B cell (primary cell): ENCODE results near the gene BTNL3.

Source experiments
- EZH2 ChIP-seq: IDR thresholded peaks from 2 replicates; pipeline ENCODE4 v1.6.1; 2012; ENCODE audit warnings: borderline replicate concordance, low read depth, mild to moderate bottlenecking, moderate library complexity, low read length; ENCODE audit not compliant: insufficient read depth, poor library complexity, severe bottlenecking
- TF ChIP-seq, protein P1 (sequence below): fragments of 200-600 bp; IDR thresholded peaks from one replicate; pipeline ENCODE4 v1.8.0; 2022; ENCODE audit warnings: antibody characterized with exemption, mild to moderate bottlenecking

DNA sequence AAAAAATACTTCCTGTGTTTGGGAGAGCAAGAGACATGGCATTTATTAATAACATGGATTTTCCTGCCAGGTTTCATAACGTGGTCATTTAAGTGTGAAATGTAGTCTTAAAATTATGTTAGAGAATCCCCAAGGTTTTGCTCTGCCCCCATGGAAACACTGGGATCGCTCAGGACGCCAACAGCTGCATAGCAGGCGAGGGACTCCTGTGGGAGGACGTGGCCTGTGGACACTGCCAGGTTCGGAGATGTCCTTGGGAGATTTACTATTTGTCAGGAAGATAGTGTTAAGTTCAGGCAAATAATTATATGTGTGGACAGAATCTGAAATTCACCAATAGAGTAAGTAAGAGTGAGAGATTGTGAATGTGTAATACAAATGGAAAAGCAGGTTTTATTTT is 52.4 kb downstream of the BTNL3 start:
- TF ChIP-seq, protein P1, sequence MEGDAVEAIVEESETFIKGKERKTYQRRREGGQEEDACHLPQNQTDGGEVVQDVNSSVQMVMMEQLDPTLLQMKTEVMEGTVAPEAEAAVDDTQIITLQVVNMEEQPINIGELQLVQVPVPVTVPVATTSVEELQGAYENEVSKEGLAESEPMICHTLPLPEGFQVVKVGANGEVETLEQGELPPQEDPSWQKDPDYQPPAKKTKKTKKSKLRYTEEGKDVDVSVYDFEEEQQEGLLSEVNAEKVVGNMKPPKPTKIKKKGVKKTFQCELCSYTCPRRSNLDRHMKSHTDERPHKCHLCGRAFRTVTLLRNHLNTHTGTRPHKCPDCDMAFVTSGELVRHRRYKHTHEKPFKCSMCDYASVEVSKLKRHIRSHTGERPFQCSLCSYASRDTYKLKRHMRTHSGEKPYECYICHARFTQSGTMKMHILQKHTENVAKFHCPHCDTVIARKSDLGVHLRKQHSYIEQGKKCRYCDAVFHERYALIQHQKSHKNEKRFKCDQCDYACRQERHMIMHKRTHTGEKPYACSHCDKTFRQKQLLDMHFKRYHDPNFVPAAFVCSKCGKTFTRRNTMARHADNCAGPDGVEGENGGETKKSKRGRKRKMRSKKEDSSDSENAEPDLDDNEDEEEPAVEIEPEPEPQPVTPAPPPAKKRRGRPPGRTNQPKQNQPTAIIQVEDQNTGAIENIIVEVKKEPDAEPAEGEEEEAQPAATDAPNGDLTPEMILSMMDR: no peak
- no peak for TF ChIP-seq EZH2
